GM12873 (cell line): Measurements from ENCODE around the gene LOC128125822.

Experiments used
- TF ChIP-seq, protein P1 (sequence below): IDR thresholded peaks from 2 replicates; pipeline ENCODE4 v1.5.1; 2012; ENCODE audit warnings: low read depth, mild to moderate bottlenecking, moderate library complexity, low read length, control low read depth; ENCODE audit not compliant: insufficient read depth; ENCODE audit errors: missing control alignments

The LOC128125822 gene

DNA sequence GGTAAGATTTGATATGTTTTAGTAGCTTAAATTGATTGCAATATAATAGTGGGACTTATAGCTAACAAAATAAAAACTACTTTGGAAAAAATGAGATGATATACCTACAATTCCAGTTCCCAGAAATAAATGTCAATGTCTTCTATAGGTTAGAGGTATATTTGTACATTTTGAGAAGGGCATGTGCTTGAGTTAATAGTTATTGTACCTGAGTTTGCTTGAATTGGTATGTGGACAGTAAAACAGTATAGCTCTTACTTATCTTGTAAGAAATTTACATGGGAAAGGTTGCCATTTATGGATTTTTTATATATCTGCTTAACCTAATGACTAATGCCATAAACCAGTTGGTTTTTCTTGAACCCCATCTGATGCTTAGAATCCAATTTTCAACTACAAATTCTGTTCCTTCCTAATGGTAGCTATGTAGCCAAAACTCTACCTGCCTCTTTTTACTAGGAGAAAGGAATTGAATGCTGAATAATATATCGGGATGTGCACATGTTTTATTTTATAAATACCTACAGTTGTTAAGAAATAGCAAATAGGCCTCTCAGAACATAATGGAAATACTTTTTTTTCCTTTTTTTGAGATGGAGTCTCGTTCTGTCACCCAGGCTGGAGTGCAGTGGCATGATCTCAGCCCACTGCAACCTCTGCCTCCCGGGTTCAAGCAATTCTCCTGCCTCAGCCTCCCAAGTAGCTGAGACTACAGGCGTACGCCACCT, 4.9 kb downstream of the LOC128125822 start:
- TF ChIP-seq, protein P1, sequence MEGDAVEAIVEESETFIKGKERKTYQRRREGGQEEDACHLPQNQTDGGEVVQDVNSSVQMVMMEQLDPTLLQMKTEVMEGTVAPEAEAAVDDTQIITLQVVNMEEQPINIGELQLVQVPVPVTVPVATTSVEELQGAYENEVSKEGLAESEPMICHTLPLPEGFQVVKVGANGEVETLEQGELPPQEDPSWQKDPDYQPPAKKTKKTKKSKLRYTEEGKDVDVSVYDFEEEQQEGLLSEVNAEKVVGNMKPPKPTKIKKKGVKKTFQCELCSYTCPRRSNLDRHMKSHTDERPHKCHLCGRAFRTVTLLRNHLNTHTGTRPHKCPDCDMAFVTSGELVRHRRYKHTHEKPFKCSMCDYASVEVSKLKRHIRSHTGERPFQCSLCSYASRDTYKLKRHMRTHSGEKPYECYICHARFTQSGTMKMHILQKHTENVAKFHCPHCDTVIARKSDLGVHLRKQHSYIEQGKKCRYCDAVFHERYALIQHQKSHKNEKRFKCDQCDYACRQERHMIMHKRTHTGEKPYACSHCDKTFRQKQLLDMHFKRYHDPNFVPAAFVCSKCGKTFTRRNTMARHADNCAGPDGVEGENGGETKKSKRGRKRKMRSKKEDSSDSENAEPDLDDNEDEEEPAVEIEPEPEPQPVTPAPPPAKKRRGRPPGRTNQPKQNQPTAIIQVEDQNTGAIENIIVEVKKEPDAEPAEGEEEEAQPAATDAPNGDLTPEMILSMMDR = no peak

DNA sequence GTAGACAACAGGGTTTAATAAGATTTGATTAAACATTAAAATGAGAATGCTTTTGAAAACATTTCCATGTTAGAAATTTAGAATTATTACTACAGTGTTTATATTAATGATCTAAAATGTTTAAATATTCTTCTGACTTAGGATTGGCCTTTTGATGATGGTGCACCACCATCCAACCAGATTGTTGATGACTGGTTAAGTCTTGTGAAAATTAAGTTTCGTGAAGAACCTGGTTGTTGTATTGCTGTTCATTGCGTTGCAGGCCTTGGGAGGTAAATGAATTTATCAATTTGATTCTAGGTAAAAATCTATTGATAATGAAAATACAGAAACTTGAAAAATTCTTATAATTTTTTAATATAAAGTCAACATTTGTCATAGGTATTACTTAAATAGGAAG, 6.5 kb downstream of the LOC128125822 start:
- TF ChIP-seq, protein P1 = no peak

DNA sequence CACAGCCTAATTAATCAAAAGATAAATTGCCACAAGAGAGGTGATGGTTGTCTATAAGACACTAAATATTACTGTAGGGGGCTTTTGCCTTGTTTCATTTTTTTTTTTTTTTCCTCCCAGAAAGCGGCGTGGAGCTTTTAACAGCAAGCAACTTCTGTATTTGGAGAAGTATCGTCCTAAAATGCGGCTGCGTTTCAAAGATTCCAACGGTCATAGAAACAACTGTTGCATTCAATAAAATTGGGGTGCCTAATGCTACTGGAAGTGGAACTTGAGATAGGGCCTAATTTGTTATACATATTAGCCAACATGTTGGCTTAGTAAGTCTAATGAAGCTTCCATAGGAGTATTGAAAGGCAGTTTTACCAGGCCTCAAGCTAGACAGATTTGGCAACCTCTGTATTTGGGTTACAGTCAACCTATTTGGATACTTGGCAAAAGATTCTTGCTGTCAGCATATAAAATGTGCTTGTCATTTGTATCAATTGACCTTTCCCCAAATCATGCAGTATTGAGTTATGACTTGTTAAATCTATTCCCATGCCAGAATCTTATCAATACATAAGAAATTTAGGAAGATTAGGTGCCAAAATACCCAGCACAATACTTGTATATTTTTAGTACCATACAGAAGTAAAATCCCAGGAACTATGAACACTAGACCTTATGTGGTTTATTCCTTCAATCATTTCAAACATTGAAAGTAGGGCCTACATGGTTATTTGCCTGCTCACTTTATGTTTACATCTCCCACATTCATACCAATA, 7.8 kb downstream of the LOC128125822 start:
- TF ChIP-seq, protein P1 = no peak

DNA sequence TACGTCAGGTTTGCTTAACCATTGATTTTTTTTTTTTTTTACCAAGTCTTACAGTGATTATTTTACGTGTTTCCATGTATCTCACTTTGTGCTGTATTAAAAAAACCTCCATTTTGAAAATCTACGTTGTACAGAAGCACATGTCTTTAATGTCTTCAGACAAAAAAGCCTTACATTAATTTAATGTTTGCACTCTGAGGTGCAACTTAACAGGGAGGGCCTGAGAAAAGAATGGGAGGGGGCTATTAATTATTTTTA, 8.4 kb downstream of the LOC128125822 start:
- TF ChIP-seq, protein P1 = no peak

DNA sequence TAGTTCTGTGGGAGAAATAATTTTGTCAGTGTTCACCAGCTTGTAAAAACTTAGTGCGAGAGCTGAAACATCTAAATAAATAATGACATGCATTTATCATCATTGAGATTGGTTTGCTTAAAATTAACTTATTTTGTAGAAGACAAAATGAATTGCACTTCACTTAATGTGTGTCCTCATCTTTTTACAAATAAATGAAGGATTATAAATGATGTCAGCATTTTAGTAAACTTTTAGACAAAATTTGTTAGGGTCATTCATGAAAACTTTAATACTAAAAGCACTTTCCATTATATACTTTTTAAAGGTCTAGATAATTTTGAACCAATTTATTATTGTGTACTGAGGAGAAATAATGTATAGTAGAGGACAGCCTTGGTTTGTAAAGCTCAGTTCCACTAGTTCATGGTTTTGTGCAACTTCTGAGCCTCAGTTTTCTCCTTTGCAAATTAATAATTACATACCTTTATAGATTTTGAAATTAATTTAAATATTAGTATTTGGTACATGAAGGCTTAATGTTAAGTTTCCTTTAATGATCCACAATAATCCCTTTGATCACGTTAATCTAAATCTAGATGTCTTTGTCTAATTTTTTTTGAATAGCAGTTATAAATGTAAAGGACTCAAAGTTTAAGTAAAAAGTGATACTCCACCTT, 9.2 kb downstream of the LOC128125822 start:
- TF ChIP-seq, protein P1 = no peak

DNA sequence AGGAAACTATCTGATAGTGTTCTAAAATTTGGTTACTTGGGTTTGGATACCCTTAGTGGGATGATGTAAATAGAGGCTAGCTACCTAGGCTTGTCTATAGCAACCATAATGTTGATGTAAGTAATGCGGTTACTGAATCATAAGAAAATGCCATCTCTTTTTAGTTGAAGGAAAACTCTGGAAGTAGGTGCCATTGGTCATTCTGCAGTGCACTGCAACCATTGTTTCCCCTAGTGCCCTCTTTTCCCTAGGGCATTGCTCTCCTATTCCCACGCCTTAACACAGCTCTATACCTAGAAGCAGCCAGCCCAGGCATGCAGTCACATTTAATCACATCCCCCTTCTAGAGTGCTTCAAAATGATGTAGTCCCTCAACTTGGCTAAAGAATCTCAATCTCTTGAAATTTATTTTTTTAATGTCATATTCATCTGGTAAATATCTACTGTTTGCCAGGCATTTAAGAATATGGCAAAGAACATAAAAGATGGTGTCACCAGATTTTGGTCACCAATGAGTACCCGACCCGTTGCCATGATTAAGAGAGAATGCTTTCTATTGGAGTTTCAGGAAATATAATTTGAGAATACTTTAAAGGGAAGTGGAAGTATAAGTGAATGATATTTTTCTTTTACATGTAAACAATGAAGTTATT, 10.4 kb downstream of the LOC128125822 start:
- TF ChIP-seq, protein P1 = no peak

DNA sequence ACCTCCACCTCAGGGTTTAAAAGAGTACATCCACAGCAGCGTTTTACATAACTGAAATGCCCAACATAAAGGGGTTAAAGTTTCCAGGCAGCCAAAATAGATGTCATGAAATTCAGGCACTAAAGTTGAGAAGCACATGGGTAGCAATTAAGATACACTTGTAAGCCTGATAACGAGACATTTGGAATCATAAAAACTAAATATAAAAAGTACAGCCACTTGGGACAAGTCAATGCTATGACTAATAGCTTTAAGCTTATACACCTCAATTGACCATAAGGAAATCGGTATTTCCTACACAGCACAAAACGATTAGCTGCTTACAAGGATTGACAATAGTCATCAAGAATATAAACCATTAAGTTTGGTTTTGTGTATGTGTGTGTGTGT, 11.8 kb downstream of the LOC128125822 start:
- TF ChIP-seq, protein P1 = no peak
